Vagina (tissue), 2 donors: Measurements from ENCODE around the gene SLC25A25. TPM values are rescaled to one million over a fixed set of nuclear protein-coding genes. Genes with fewer than 3 reads are reported as not detected.

Experiments
- DNase-seq, 2 donors: peaks; one replicate each; pipeline ENCODE4 v3.0.0-alpha.2; 2017; ENCODE audit errors: extremely low spot score in 2 of 2
- H3K27ac ChIP-seq: fragments of 200-600 bp; sonication (generic); one replicate; pipeline ENCODE4 v1.5.1; 2019
- H3K27me3 ChIP-seq: fragments of 200-600 bp; sonication (generic); one replicate; pipeline ENCODE4 v1.5.1; 2019
- H3K36me3 ChIP-seq, 2 donors: fragments of 200-600 bp; sonication (generic); one replicate each; pipeline ENCODE4 v1.5.1; 2017 to 2019
- H3K4me1 ChIP-seq: fragments of 200-600 bp; sonication (generic); one replicate; pipeline ENCODE4 v1.5.1; 2019
- H3K4me3 ChIP-seq, 2 donors: fragments of 200-600 bp; sonication (generic); 1 replicate in 1 of 2; 2 replicates in 1 of 2; pipeline ENCODE4 v1.5.1; 2016 to 2019
- H3K9me3 ChIP-seq: fragments of 200-600 bp; sonication (generic); one replicate; pipeline ENCODE4 v1.5.1; 2019
- CTCF ChIP-seq, 3 experiments: fragments of 450-650 bp in 2 of 3; fragments of 200-600 bp in 1 of 3; sonication (generic) in 1 of 3; IDR thresholded peaks; one replicate each; pipeline ENCODE4 v1.5.1; 2017 to 2019; ENCODE audit warnings: antibody characterized with exemption in 3 of 3, mild to moderate bottlenecking in 2 of 3, moderate library complexity in 2 of 3
- POLR2A ChIP-seq, 2 donors: fragments of 450-650 bp; IDR thresholded peaks; one replicate each; pipeline ENCODE4 v1.6.1; 2017; ENCODE audit warnings: antibody characterized with exemption in 2 of 2, mild to moderate bottlenecking in 2 of 2, moderate library complexity in 2 of 2
- POLR2AphosphoS5 ChIP-seq, 2 donors: sonication (generic); formaldehyde crosslinking; IDR thresholded peaks; one replicate each; pipeline ENCODE4 v1.9.0; 2017; ENCODE audit warnings: antibody characterized with exemption in 2 of 2, mild to moderate bottlenecking in 2 of 2, low read depth in 1 of 2; ENCODE audit not compliant: insufficient read depth in 1 of 2
- intact Hi-C: fragments of 100-400 bp; cut with DNase I; formaldehyde crosslinking; loops from one replicate; pipeline ENCODE4 v1.15.1; 2023
- total RNA-seq: library from RNA; depleted of rRNA; stranded (reverse); fragments of >200 nt; gene quantifications from one replicate; pipeline ENCODE4 v1.2.3, GENCODE V29; 2016

The SLC25A25 gene
- total RNA-seq, 1 donor from 2014 or later, result 44.4 TPM

- Histone ChIP-seq H3K9me3 (no peaks in the 10 kb centered on the region), H3K27me3 (no peaks in the 10 kb centered on the region), H3K27ac (peak overlapping the region; percentile 91), H3K4me1 (peaks cover 92% of the 10 kb centered on the region), H3K4me3 (peak overlapping the region; percentile 40 to 48), H3K36me3 (peaks cover 0 to 28% of the 10 kb centered on the region in 2 donors)
- DNase-seq, result no peak
- intact Hi-C loops, result no loop called here
- TF ChIP-seq POLR2AphosphoS5 (IDR thresholded peaks at IDR 0.05; ENCODE audit: insufficient read depth in 1 of 2, low read depth in 1 of 2) (no peak), POLR2A (IDR thresholded peaks at IDR 0.05) (no peak), CTCF (IDR thresholded peaks at IDR 0.05) (no peak)
Observed at GRCh38 chr9:128099231-128099931, 31.3 kb downstream of the SLC25A25 start.

DNA sequence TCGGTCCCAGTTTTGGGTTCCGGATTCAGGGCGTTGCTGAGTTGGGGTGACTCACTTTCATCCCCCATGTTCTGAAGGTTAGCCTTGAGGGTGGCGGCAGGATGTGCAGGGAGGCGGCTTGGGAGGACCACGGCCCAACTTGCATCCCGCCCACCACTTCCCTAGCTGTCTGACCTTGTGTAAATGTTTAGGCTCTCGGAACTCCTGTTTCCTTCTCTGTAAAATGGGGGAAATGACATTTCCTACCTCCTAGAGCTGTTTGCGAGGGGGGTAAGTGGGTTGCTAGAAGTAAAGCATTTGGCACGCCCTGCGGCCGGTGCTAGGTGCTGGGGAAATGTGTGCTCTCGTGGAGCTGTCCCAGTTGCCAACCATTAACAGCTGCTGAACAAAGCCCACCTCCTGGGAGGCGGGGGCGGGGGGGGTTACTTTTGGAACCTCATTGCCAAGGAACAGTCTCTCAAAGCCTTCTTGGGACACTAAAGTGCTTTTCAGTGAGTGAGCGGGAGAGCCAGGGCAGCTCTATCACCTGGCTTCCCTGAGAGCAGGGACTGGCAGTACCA is 32.0 kb downstream of the SLC25A25 start:
- no peak for DNase-seq
- Histone ChIP-seq H3K36me3 (peaks cover 0 to 30% of the 10 kb centered on the region in 2 donors), H3K27me3 (no peaks in the 10 kb centered on the region), H3K4me1 (peaks cover 87% of the 10 kb centered on the region), H3K9me3 (no peaks in the 10 kb centered on the region), H3K4me3 (peak overlapping the region; percentile 40 to 48), H3K27ac (peak overlapping the region; percentile 91)
- intact Hi-C loops, result no loop called here
- TF ChIP-seq CTCF (IDR thresholded peaks at IDR 0.05) (no peak), POLR2A (IDR thresholded peaks at IDR 0.05) (no peak), POLR2AphosphoS5 (IDR thresholded peaks at IDR 0.05; ENCODE audit: insufficient read depth in 1 of 2, low read depth in 1 of 2) (no peak)

- TF ChIP-seq POLR2AphosphoS5 (IDR thresholded peaks at IDR 0.05; ENCODE audit: insufficient read depth in 1 of 2, low read depth in 1 of 2), result no peak
- no peak for TF ChIP-seq POLR2A (IDR thresholded peaks at IDR 0.05)
- TF ChIP-seq CTCF (IDR thresholded peaks at IDR 0.05), result no peak
- Histone ChIP-seq H3K36me3 (peaks cover 0 to 34% of the 10 kb centered on the region in 2 donors), H3K27me3 (no peaks in the 10 kb centered on the region), H3K4me3 (peak overlapping the region in 1 of 2 donors; percentile 40), H3K4me1 (peaks cover 81% of the 10 kb centered on the region), H3K9me3 (no peaks in the 10 kb centered on the region), H3K27ac (peak overlapping the region; percentile 91)
- intact Hi-C loops, result no loop called here
- no peak for DNase-seq
Observed at GRCh38 chr9:128100581-128100980, 32.5 kb downstream of the SLC25A25 start.

GRCh38 chr9:128101231-128101661 is 33.2 kb downstream of the SLC25A25 start:
- TF ChIP-seq POLR2AphosphoS5 (IDR thresholded peaks at IDR 0.05; ENCODE audit: insufficient read depth in 1 of 2, low read depth in 1 of 2) (no peak), CTCF (IDR thresholded peaks at IDR 0.05) (no peak), POLR2A (IDR thresholded peaks at IDR 0.05) (no peak)
- Histone ChIP-seq H3K9me3 (no peaks in the 10 kb centered on the region), H3K27ac (peak overlapping the region; percentile 91), H3K4me1 (peaks cover 74% of the 10 kb centered on the region), H3K27me3 (no peaks in the 10 kb centered on the region), H3K36me3 (peaks cover 0 to 41% of the 10 kb centered on the region in 2 donors), H3K4me3 (no peak overlapping the region)
- DNase-seq, result no peak
- intact Hi-C loops, result no loop called here

DNA sequence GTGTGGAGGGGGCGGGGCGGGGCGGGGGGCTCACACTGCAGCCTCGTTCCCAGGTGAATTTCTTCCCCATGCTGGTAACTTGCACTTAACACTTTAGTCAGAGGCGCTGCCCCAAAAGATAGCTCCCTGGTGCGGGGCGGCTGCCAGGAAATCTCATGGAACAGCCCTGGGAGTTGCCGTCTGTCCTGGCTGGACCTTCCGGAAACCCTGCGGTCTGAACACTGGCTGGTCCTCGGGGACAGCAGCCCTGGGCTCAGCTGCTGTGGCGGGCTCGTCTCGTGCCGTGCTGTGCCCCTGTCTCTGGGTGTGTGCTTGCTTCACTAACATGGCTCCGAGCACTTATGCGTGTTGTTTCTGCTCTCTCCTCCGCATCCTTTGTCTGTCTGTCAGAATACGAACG is 33.7 kb downstream of the SLC25A25 start:
- Histone ChIP-seq H3K4me3 (no peak overlapping the region), H3K4me1 (peaks cover 70% of the 10 kb centered on the region)
- intact Hi-C loops, result no loop called here

More for the DNA sequence above, 33.7 kb downstream of the SLC25A25 start:
- Histone ChIP-seq H3K27me3 (no peaks in the 10 kb centered on the region), H3K27ac (peak overlapping the region; percentile 91), H3K36me3 (peaks cover 0 to 46% of the 10 kb centered on the region in 2 donors), H3K9me3 (no peaks in the 10 kb centered on the region)
- no peak for DNase-seq
- TF ChIP-seq CTCF (IDR thresholded peaks at IDR 0.05) (no peak), POLR2AphosphoS5 (IDR thresholded peaks at IDR 0.05; ENCODE audit: insufficient read depth in 1 of 2, low read depth in 1 of 2) (no peak), POLR2A (IDR thresholded peaks at IDR 0.05) (no peak)
